ENCODE measurements around the gene CCER1.

CCER1 gene

DNA sequence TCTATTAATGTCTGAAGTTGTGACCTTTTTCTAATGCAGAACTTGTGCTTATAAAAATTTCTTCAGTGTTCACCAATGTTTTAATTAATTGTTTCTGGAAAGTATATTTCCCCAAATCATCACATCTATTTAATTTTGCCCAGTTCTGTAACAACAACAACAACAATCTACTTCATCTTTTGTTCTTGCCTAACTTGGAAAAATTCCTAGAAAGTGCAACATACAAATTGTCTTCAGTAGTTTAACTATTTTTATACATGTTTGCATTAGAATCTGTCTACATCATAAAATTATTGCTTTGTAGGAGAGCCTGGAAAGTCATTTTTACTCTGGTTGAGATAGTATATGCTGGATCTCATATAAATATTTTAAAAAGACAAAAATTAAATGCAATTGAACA lies 38.5 kb downstream of the CCER1 start:
- no peak for DNase-seq

DNA sequence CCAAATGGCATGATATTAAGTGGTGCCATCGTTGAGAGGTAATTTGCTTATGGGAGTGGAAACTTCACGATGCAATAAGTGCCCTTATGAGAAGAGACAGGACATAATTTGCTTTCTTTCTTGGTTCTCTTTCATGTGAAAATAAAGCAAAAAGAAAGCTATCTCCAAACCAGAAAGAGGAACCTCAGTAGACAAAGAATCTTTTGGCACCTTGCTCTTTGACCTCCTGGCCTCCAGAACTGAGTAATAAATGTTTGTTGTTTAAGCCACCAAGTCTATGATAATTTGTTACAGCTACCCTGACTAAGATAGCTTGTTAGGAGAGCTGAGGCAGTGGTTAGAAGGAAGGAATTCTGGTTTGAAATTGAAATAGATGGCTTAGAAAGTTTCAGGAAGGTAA lies 39.6 kb downstream of the CCER1 start:
- DNase-seq: no peak

DNA sequence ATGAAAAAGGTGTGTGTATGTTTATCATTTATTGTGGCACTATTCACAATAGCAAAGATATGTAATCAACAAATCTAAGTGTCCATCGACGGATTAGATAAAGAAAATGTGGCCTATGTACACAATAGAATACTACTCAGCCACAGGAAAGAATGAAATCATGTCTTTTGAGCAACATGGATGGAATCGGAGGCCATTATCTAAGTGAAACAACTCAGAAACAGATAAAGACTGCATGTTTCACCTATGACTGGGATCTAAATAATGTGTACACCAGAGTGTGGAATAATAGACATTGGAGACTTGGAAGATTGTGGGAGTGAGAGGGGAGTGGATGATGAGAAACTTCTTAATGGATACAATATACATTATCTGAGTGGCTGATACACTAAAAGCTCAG lies 44.0 kb downstream of the CCER1 start:
- no peak for DNase-seq

DNA sequence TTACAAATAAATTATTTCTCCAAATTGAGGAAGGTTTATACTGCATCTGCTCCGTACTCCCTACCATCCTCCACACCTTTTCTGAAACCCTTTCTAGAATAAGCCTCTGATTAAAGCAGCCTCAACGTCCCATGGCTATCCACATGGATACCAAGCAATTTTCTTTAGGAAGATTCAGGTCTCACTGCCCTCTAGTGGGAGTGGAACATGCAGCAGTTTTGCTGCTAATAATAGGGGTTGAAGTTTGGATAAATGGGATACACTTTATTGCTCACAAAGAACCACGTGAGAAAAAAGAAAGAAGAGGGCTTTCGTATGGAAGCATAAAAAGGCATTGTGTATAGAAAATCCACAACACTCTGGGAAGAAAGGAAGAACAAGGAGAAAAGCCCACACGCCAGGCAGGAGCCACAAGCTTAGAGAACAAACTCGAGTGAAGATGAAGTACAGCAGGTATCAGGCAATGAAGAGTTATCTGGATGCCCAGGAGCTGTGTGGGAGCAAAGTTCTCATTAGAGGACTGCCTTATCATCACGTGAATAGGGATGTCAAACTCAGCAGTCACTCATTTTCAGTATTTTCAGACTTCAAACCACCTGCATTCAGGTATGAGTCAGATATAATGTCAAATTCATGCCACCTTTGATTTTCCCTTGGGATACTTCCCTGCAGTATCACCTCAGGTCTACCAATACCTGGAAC lies 45.8 kb downstream of the CCER1 start:
- DNase-seq: no peak

DNA sequence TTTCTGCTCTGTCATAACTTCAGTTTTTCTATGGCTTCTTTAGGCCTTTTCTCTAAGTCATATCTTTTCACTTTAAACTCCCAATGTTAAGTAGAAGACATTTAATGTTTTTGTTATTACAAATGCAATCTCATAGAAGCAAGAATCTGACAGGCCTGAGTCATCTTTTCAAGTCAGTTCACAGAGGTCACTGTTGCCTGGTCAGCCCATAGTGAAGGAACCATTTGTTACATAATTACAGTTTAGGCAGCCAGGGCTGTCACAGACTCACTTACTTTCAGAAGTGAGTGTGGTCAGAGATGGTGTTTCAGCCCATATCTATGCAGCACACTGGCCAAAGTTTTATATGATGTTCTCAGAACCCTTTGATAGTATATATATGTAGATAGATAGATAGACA lies 46.5 kb downstream of the CCER1 start:
- DNase-seq: no peak

DNA sequence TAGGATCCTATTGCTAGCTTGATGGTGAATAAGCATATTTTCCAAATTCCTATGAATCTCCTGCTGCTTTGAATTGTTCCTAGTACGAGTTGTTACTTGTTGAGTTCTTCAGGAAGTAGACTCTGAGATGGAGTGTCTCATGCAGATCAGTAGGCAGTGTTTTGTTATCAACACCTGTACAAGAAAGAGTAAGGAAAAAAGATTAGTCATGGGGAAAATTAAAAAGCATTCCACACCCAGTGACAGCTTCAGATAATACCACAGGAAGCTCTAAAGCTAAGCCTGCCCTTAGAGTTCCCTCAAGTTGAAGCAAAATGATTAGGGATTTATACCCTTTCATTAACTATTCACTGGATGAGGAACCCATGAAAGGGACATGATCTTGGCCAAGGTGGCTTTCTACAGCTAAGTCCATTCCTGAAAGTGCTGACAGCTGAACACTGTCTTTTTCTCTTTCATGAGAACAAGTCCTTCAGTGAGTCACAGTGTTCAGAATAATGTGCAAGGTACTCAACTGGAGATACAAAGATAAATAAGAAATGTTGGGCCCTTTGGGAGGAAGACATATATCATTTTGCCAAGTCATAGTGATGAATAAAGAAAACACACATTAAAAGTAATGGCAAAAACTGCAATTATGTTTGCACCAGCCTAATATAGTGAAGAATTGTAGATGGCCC lies 49.1 kb downstream of the CCER1 start:
- DNase-seq: no peak

DNA sequence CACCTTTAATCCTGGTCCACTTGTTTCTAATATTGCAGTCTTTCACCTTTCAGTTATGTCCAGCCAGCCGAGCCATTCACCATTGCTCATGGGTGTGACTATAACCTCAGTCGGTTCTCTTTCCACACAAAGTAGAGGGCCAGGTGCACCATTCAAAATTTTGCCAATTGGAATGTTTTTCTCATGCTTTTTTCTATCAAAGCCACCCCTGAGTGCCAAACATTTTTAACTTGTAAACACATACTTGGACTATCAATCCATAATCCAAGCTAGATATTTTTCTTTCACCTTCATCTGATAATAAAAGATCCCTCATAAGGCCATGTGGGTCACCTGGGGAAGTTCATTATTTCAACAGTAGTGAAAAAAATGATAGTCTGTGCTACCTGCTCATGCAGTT lies 52.4 kb downstream of the CCER1 start:
- no peak for DNase-seq
